DND-41 (cell line): ENCODE measurements around the gene DIAPH2.

Experiments
- ATAC-seq: fragments of 200-7000 bp; cut with Tn5 transposase; 3 replicates; pipeline ENCODE4 v1.9.1; 2021; ENCODE audit warnings: low read depth; ENCODE audit not compliant: insufficient read depth
- DNase-seq: peaks from one replicate; pipeline ENCODE4 v3.0.0-alpha.2; 2020
- H2AFZ ChIP-seq: 2 replicates; pipeline ENCODE4 v1.6.0; 2012; ENCODE audit warnings: low read depth, low read length
- H3K27ac ChIP-seq: 2 replicates; pipeline ENCODE4 v1.5.1; 2012; ENCODE audit warnings: low read length, inconsistent platforms
- H3K27me3 ChIP-seq: fragments of 200-600 bp; sonication (generic); 2 replicates; pipeline ENCODE4 v1.6.0; 2012; ENCODE audit warnings: low read length, mild to moderate bottlenecking, inconsistent platforms; ENCODE audit not compliant: insufficient read depth, poor library complexity
- H3K36me3 ChIP-seq: 2 replicates; pipeline ENCODE4 v1.5.1; 2012; ENCODE audit warnings: low read length, inconsistent platforms; ENCODE audit not compliant: insufficient read depth
- H3K4me1 ChIP-seq: 2 replicates; pipeline ENCODE4 v1.5.1; 2012; ENCODE audit warnings: mild to moderate bottlenecking, low read length; ENCODE audit not compliant: insufficient read depth
- H3K4me2 ChIP-seq: 2 replicates; pipeline ENCODE4 v1.6.0; 2012; ENCODE audit warnings: mild to moderate bottlenecking, moderate library complexity, low read length, inconsistent platforms; ENCODE audit not compliant: insufficient read depth
- H3K4me3 ChIP-seq, 2 experiments: fragments of 200-600 bp in 1 of 2; shearing (Covaris generic) in 1 of 2; 2 replicates each; pipeline ENCODE4 v1.5.1; 2012 to 2016; ENCODE audit warnings: inconsistent platforms in 2 of 2, low read length in 2 of 2, mild to moderate bottlenecking in 2 of 2, low read depth in 1 of 2, moderate library complexity in 1 of 2
- H3K79me2 ChIP-seq: 2 replicates; pipeline ENCODE4 v1.6.0; 2012; ENCODE audit warnings: low read length, inconsistent platforms; ENCODE audit not compliant: insufficient read depth
- H3K9ac ChIP-seq: 2 replicates; pipeline ENCODE4 v1.6.0; 2012; ENCODE audit warnings: low read depth, mild to moderate bottlenecking, inconsistent platforms, low read length, moderate library complexity
- H3K9me3 ChIP-seq: 2 replicates; pipeline ENCODE4 v1.5.1; 2012; ENCODE audit warnings: low read length, moderate library complexity, mild to moderate bottlenecking, inconsistent platforms; ENCODE audit not compliant: insufficient read depth, severe bottlenecking
- H4K20me1 ChIP-seq: 2 replicates; pipeline ENCODE4 v1.6.0; 2012; ENCODE audit warnings: low read length; ENCODE audit not compliant: insufficient read depth
- CTCF ChIP-seq: IDR thresholded peaks from 2 replicates; pipeline ENCODE4 v1.5.1; 2012; ENCODE audit warnings: borderline replicate concordance, low read length, moderate library complexity, mild to moderate bottlenecking; ENCODE audit not compliant: poor library complexity, severe bottlenecking; ENCODE audit errors: extremely low read depth
- EZH2 ChIP-seq: IDR thresholded peaks from 3 replicates; pipeline ENCODE4 v1.6.1; 2012; ENCODE audit warnings: borderline replicate concordance, low read depth, mild to moderate bottlenecking, moderate library complexity, low read length, inconsistent platforms; ENCODE audit not compliant: severe bottlenecking

The DIAPH2 gene

GRCh38 chrX:96682516-96682915 lies 2.1 kb upstream of the DIAPH2 start:
- Histone ChIP-seq H3K79me2 (peaks cover 25% of the 10 kb centered on the region), H3K9me3 (no peaks in the 10 kb centered on the region), H3K27ac (no peak overlapping the region), H3K36me3 (no peaks in the 10 kb centered on the region), H3K4me1 (peaks cover 24% of the 10 kb centered on the region), H2AFZ (no peak overlapping the region), H3K9ac (no peak overlapping the region), H3K27me3 (no peaks in the 10 kb centered on the region), H3K4me3 (no peak overlapping the region), H3K4me2 (no peak overlapping the region), H4K20me1 (no peaks in the 10 kb centered on the region)
- ATAC-seq: 0 out of 3 replicates have a peak, but pooled peaks have one; percentile 2
- TF ChIP-seq EZH2: no peak
- no peak for TF ChIP-seq CTCF
- DNase-seq: peak; percentile 6

- H3K27ac ChIP-seq: peak overlapping the region; percentile 82
- H3K4me2 ChIP-seq: peak overlapping the region; percentile 79
- H3K36me3 ChIP-seq: no peaks in the 10 kb centered on the region
- no peaks in the 10 kb centered on the region for H3K27me3 ChIP-seq
- H3K4me3 ChIP-seq: peak overlapping the region in 1 of 2 experiments; percentile 82; a peak in 3 of 4 replicates
- H3K79me2 ChIP-seq: peaks cover 36% of the 10 kb centered on the region
- no peak for DNase-seq
- H2AFZ ChIP-seq: peak overlapping the region; percentile 85
- peak overlapping the region; percentile 80 for H3K9ac ChIP-seq
- TF ChIP-seq CTCF: no peak
- TF ChIP-seq EZH2: no peak
- ATAC-seq: no peak
- H3K4me1 ChIP-seq: peaks cover 24% of the 10 kb centered on the region
- no peaks in the 10 kb centered on the region for H4K20me1 ChIP-seq
- no peaks in the 10 kb centered on the region for H3K9me3 ChIP-seq
Measured at GRCh38 chrX:96683997-96684338, 674 bp upstream of the DIAPH2 start.

GRCh38 chrX:96685210-96686099 lies 813 bp downstream of the DIAPH2 start:
- Histone ChIP-seq H3K36me3 (no peaks in the 10 kb centered on the region), H3K9me3 (no peaks in the 10 kb centered on the region), H3K4me1 (peaks cover 24% of the 10 kb centered on the region), H3K79me2 (peaks cover 49% of the 10 kb centered on the region), H3K27ac (peak overlapping the region; percentile 82), H4K20me1 (no peaks in the 10 kb centered on the region), H3K4me2 (peak overlapping the region; percentile 79), H3K27me3 (no peaks in the 10 kb centered on the region), H2AFZ (peak overlapping the region; percentile 85), H3K9ac (peak overlapping the region; percentile 80), H3K4me3 (peak overlapping the region; percentile 61 to 82)
- DNase-seq (peak; percentile 41), ATAC-seq (peak; percentile 51)
- TF ChIP-seq CTCF (peak; percentile 4), EZH2 (no peak)
